ENCODE data around the gene GRK3. TPM values are rescaled to one million over a fixed set of nuclear protein-coding genes. Genes with fewer than 3 reads are reported as not detected.
"Not testable (repeated sequence)": the region's sequence is repeated elsewhere in the genome, so short reads cannot be mapped to it uniquely, and the experiment has no call there.

The GRK3 gene
- total RNA-seq, 1 donor from 2014 or later = 62.9 TPM

GRCh38 chr22:25551396-25551795, 13.1 kb upstream of the GRK3 start:
- no peak for DNase-seq

GRCh38 chr22:25552405-25552804, 12.1 kb upstream of the GRK3 start:
- not testable (repeated sequence) for DNase-seq

- no peak for DNase-seq
Measured at GRCh38 chr22:25553131-25553530, 11.3 kb upstream of the GRK3 start.

DNA sequence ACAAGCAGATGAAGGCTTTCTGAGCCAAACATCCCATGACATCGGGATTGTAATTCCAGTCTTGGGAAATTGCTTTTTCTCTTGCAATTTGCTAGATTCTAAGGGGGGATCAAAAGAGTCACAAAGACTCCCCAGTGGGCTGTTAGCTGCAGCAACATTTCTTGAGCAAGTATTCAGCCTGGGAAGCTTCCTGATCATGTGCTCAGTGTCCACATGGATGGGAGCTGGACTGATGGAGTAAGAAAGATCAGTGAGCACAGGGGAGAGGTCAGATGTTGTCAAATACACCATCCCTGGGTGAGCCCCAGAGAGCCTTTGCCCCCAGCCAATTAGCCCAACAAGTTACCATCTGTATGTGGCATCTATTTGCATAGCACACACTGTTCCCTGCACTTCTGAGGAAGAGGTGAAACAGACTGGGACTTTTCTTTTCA, 10.2 kb upstream of the GRK3 start:
- no peak for DNase-seq

DNA sequence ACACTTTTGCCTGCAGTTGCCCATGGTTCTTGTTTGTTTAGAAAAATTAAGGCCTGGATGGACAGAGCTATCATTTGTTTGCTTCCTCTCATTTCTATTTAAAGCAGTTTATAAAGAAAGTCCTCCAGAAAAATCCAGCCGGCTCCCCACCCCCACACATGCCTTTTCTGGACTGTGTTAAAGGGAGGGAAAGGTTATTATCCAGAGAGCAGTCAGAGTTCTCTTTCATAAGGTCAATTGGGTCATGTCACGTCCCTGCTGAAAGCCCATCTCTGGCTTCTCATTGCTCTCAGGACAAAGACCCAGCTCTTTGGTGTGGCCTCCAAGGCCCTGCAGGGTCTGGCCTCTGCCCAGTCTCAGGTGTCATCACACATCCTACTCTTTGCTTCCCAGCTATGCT, 9.8 kb upstream of the GRK3 start:
- no peak for DNase-seq

DNA sequence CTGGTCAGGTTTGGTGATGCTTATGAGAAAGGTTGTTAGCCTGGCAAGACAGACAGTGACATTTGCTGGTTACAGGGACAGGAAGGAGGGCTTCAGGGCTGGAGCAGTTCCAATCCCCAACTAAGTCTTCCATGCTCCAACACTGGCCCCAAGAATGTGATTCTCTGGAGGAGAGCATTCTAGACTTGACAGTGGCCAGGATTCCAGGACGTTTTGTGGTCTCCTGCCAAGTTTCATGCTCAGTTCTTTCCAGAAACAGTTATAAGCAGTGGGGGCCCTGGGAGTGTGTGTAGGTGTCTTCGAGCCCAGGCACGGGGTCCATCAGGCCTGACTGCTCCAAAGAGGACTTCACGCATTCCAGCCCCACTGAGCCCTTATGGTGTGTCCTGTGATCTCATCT, 8.9 kb upstream of the GRK3 start:
- DNase-seq = no peak

DNA sequence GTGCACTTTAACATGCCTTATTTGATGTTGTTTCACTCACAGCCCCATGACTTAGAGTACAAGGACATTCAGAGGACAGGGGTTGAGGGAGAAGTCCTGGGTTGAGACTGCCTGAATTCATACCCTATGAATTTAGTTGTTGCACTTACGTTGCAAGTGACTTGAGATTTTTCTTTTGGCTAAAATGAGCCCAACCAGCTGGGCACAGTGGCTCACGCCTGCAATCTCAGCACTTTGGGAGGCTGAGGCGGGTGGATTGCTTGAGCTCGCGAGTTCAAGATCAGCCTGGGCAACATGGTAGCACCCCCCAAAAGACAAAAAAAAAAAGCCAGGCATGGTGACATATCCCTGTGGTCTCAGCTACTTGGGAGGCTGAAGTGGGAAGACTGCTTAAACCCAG, 7.3 kb upstream of the GRK3 start:
- DNase-seq = no peak

- no peak for DNase-seq
Measured at GRCh38 chr22:25558341-25558740, 6.1 kb upstream of the GRK3 start.

- DNase-seq = not testable (repeated sequence)
Measured at GRCh38 chr22:25559910-25560309, 4.6 kb upstream of the GRK3 start.

GRCh38 chr22:25561182-25561581, 3.3 kb upstream of the GRK3 start:
- not testable (repeated sequence) for DNase-seq

GRCh38 chr22:25561927-25562326, 2.5 kb upstream of the GRK3 start:
- DNase-seq = not testable (repeated sequence)

- not testable (repeated sequence) for DNase-seq
Measured at GRCh38 chr22:25562966-25563760, 1.3 kb upstream of the GRK3 start.

DNA sequence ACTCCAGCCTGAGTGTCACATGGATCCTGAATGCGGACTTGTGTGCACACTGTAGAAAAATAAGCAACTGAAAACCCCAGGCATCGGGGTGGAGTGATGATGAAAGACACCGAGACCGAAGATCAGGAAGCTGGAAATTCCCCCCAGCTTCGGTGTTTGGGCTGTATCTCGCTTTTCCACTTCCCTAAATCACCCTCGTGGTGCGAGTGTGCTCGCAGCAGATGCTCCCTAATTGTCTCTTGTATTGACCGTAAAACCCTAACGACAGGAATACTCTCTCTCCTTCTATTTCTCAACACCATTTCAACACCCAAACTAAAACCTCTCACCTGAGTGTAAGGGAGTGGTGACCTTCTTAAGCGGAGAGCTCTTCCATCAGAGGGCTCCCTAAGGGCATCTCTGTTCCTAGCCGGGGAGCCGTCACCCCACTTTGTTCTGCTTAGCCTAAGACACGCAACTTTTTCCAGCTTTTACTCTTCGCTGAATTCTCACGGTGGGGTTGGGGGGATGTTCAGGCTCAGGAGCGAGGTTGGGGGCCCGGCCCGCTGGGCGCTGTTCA, 635 bp upstream of the GRK3 start:
- DNase-seq = no peak

GRCh38 chr22:25564979-25565677, 653 bp downstream of the GRK3 start:
- DNase-seq = no peak

- no peak for DNase-seq
Measured at GRCh38 chr22:25566186-25566897, 1.9 kb downstream of the GRK3 start.

DNA sequence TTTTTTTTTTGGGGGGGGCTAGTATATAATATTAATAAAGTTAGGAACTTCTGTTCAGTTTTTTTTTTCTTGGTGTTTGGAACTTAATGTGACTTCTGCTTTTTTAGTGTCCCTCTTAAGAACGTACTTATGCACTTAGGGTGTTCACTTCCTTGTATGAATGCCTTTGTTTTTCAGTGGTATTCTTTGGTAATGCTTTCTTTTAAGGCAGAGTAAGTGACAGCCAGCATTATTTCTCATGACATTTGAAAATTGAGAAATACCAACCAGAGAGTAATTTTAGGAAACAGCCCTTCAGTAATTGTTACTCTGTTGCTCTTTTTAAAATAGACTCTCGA, 2.4 kb downstream of the GRK3 start:
- no peak for DNase-seq

DNA sequence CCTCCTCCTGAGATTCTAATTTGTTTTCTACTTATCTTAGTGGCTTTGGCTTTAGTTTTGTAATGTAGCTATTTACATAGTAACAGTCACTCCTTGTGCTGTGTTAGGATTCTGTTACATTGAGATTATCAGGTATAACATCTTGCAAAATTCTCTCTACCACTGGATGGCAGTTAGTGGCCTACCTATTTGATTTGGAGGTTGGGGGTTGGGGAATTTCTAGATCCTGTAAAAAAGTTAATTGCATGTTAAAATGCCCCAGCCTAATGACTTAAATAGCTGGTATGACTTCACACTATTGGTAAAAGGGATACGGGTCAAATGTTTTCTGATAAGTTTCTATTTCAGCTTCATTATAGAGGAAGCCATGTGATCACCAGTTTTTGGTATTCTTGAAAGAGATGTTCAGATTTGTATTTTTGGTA, 2.8 kb downstream of the GRK3 start:
- DNase-seq = no peak

GRCh38 chr22:25568066-25568465, 3.6 kb downstream of the GRK3 start:
- not testable (repeated sequence) for DNase-seq

GRCh38 chr22:25569361-25569760, 4.9 kb downstream of the GRK3 start:
- no peak for DNase-seq

GRCh38 chr22:25569983-25570382, 5.5 kb downstream of the GRK3 start:
- no peak for DNase-seq

- no peak for DNase-seq
Measured at GRCh38 chr22:25570486-25570885, 6.0 kb downstream of the GRK3 start.

- DNase-seq = not testable (repeated sequence)
Measured at GRCh38 chr22:25571969-25572707, 7.7 kb downstream of the GRK3 start.
